ENCODE results near the gene IDH3G. TPM values are rescaled to one million over a fixed set of nuclear protein-coding genes. Genes with fewer than 3 reads are reported as not detected.
A peak's percentile ranks its signal among the peaks of the same experiment; 100 is the strongest.

The IDH3G gene
- total and polyA plus RNA-seq, 2 experiments from 2014 or later: 41.4 to 49.0 TPM

- TF ChIP-seq, protein P1, sequence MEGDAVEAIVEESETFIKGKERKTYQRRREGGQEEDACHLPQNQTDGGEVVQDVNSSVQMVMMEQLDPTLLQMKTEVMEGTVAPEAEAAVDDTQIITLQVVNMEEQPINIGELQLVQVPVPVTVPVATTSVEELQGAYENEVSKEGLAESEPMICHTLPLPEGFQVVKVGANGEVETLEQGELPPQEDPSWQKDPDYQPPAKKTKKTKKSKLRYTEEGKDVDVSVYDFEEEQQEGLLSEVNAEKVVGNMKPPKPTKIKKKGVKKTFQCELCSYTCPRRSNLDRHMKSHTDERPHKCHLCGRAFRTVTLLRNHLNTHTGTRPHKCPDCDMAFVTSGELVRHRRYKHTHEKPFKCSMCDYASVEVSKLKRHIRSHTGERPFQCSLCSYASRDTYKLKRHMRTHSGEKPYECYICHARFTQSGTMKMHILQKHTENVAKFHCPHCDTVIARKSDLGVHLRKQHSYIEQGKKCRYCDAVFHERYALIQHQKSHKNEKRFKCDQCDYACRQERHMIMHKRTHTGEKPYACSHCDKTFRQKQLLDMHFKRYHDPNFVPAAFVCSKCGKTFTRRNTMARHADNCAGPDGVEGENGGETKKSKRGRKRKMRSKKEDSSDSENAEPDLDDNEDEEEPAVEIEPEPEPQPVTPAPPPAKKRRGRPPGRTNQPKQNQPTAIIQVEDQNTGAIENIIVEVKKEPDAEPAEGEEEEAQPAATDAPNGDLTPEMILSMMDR (conservative IDR thresholded peaks at IDR 0.05; ENCODE audit: low read depth in 2 of 2): no peak
- TF ChIP-seq ZNF114 (CRISPR knock-in tag; IDR thresholded peaks at IDR 0.05): no peak
- TF ChIP-seq STAT1 (IDR thresholded peaks at IDR 0.05; ENCODE audit: unreplicated experiment): no peak
- TF ChIP-seq CREB1 (CRISPR knock-in tag; IDR thresholded peaks at IDR 0.05; ENCODE audit: low read depth): no peak
- no peak for TF ChIP-seq NANOG (IDR thresholded peaks at IDR 0.05; ENCODE audit: borderline replicate concordance)
- TF ChIP-seq, protein P2, sequence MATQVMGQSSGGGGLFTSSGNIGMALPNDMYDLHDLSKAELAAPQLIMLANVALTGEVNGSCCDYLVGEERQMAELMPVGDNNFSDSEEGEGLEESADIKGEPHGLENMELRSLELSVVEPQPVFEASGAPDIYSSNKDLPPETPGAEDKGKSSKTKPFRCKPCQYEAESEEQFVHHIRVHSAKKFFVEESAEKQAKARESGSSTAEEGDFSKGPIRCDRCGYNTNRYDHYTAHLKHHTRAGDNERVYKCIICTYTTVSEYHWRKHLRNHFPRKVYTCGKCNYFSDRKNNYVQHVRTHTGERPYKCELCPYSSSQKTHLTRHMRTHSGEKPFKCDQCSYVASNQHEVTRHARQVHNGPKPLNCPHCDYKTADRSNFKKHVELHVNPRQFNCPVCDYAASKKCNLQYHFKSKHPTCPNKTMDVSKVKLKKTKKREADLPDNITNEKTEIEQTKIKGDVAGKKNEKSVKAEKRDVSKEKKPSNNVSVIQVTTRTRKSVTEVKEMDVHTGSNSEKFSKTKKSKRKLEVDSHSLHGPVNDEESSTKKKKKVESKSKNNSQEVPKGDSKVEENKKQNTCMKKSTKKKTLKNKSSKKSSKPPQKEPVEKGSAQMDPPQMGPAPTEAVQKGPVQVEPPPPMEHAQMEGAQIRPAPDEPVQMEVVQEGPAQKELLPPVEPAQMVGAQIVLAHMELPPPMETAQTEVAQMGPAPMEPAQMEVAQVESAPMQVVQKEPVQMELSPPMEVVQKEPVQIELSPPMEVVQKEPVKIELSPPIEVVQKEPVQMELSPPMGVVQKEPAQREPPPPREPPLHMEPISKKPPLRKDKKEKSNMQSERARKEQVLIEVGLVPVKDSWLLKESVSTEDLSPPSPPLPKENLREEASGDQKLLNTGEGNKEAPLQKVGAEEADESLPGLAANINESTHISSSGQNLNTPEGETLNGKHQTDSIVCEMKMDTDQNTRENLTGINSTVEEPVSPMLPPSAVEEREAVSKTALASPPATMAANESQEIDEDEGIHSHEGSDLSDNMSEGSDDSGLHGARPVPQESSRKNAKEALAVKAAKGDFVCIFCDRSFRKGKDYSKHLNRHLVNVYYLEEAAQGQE (IDR thresholded peaks at IDR 0.05; ENCODE audit: unreplicated experiment): no peak
- TF ChIP-seq EZH2phosphoT487 (IDR thresholded peaks at IDR 0.05; ENCODE audit: unreplicated experiment): no peak
- TF ChIP-seq ETS1 (IDR thresholded peaks at IDR 0.05): no peak
- TF ChIP-seq EZH2 (IDR thresholded peaks at IDR 0.05; ENCODE audit: low read depth, unreplicated experiment): no peak
- TF ChIP-seq POLR2AphosphoS5 (IDR thresholded peaks at IDR 0.05; ENCODE audit: low read depth): no peak
These were observed 34.8 kb upstream of the IDH3G start (continued) for GRCh38 chrX:153828723-153829548.

- peak overlapping the region; percentile 65 for H3K4me2 ChIP-seq
- H3K27me3 Mint-ChIP-seq (ENCODE audit: insufficient read depth, low read depth, poor library complexity): peaks cover 14% of the 10 kb centered on the region
- H3K27ac ChIP-seq (ENCODE audit: low read depth): peak overlapping the region; percentile 95
- H3K9me3 Mint-ChIP-seq: no peaks in the 10 kb centered on the region
- H4K20me1 ChIP-seq (replicated peaks; ENCODE audit: insufficient read depth): no peaks in the 10 kb centered on the region; the same call in 1 of the 2 replicates
- H3F3A ChIP-seq (replicated peaks; ENCODE audit: low read depth): no peaks in the 10 kb centered on the region
- no peaks in the 10 kb centered on the region for H3K27me3 ChIP-seq (ENCODE audit: insufficient read depth)
- ATAC-seq (peak; percentile 3), DNase-seq (ENCODE audit: low spot score) (no peak)
- no peaks in the 10 kb centered on the region for H3K36me3 ChIP-seq (ENCODE audit: insufficient read depth)
- peaks cover 46% of the 10 kb centered on the region for H3K4me1 Mint-ChIP-seq
- peaks cover 24% of the 10 kb centered on the region for H3K36me3 Mint-ChIP-seq (ENCODE audit: low read depth)
- H3K4me1 ChIP-seq (ENCODE audit: insufficient read depth): peaks cover 28% of the 10 kb centered on the region
- H3K4me3 Mint-ChIP-seq: peak overlapping the region; percentile 83
- H3K4me3 ChIP-seq: peak overlapping the region; percentile 75
- H3K27ac Mint-ChIP-seq: 0 out of 2 replicates have a peak overlapping the region, but pooled peaks have one; percentile 80
- no peaks in the 10 kb centered on the region for H3K9me2 ChIP-seq (ENCODE audit: insufficient read depth)
- H3K79me2 ChIP-seq (replicated peaks; ENCODE audit: insufficient read depth): peaks cover 74% of the 10 kb centered on the region
- H2AFZ ChIP-seq: no peak overlapping the region
- TF ChIP-seq CREB1 (CRISPR knock-in tag; IDR thresholded peaks at IDR 0.05; ENCODE audit: low read depth): no peak
- TF ChIP-seq, protein P1 (conservative IDR thresholded peaks at IDR 0.05; ENCODE audit: low read depth in 2 of 2): no peak
These were observed 34.1 kb upstream of the IDH3G start for GRCh38 chrX:153828308-153828707.
